NCI-H128 (cell line): ENCODE measurements around the gene CD79A.

ENCODE experiments used
- DNase-seq: peaks from one replicate; lab custom pipeline; 2025; ENCODE audit not compliant: unreplicated experiment; lab: John Stamatoyannopoulos, UW

The CD79A gene

GRCh38 chr19:41930322-41930722 lies 53.2 kb downstream of the CD79A start:
- DNase-seq, result no peak
